Cardiac fibroblast (primary cell): Measurements from ENCODE around the gene CDC42BPG.

Experiments used
- DNase-seq, 2 donors: peaks; one replicate each; pipeline versions ENCODE4 v3.0.0 to v3.0.0-alpha.2; 2010; ENCODE audit warnings: low read depth in 2 of 2
- H3K4me3 ChIP-seq, 2 donors: replicated peaks in 1 of 2; 1 replicate in 1 of 2; 2 replicates in 1 of 2; pipeline ENCODE4 v1.5.1; 2011; ENCODE audit warnings: low read depth in 2 of 2, low read length in 2 of 2, mild to moderate bottlenecking in 2 of 2, moderate library complexity in 1 of 2
- TF ChIP-seq, protein P1 (sequence below): IDR thresholded peaks from one replicate; pipeline ENCODE4 v1.5.1; 2011; ENCODE audit warnings: low read depth, mild to moderate bottlenecking, low read length, inconsistent platforms

Gene CDC42BPG

DNA sequence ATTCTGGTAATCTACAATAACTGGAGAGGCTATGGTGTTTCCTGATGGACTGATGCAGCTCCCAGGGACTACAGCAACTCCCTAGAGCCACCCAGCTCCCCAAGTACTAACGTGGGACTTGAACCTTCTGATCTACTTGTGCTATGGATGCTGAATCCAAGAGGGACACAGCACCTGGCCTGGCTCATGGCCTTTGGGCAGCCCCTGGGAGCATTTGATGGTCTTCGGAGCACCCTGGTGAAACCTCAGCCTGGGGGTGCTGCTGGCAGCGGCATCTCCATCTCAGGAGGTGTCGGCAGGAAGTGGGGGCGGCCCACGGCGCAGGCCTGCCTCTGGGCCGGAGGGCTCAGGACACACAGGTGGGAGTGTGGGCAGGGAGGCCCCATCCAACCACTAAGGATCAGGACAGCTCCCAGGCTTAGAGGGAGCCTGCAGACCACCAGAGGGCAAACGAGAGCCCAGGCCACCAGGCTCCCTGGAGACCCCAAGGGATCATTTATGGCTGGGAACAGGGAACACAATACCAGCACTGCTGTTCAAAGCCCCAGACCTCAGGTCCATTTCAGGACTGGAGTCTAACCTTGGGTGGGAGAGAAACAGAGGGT lies 25.2 kb upstream of the CDC42BPG start:
- H3K4me3 ChIP-seq, result no peak overlapping the region
- no peak for DNase-seq
- TF ChIP-seq, protein P1, sequence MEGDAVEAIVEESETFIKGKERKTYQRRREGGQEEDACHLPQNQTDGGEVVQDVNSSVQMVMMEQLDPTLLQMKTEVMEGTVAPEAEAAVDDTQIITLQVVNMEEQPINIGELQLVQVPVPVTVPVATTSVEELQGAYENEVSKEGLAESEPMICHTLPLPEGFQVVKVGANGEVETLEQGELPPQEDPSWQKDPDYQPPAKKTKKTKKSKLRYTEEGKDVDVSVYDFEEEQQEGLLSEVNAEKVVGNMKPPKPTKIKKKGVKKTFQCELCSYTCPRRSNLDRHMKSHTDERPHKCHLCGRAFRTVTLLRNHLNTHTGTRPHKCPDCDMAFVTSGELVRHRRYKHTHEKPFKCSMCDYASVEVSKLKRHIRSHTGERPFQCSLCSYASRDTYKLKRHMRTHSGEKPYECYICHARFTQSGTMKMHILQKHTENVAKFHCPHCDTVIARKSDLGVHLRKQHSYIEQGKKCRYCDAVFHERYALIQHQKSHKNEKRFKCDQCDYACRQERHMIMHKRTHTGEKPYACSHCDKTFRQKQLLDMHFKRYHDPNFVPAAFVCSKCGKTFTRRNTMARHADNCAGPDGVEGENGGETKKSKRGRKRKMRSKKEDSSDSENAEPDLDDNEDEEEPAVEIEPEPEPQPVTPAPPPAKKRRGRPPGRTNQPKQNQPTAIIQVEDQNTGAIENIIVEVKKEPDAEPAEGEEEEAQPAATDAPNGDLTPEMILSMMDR, result peak; percentile 44

DNA sequence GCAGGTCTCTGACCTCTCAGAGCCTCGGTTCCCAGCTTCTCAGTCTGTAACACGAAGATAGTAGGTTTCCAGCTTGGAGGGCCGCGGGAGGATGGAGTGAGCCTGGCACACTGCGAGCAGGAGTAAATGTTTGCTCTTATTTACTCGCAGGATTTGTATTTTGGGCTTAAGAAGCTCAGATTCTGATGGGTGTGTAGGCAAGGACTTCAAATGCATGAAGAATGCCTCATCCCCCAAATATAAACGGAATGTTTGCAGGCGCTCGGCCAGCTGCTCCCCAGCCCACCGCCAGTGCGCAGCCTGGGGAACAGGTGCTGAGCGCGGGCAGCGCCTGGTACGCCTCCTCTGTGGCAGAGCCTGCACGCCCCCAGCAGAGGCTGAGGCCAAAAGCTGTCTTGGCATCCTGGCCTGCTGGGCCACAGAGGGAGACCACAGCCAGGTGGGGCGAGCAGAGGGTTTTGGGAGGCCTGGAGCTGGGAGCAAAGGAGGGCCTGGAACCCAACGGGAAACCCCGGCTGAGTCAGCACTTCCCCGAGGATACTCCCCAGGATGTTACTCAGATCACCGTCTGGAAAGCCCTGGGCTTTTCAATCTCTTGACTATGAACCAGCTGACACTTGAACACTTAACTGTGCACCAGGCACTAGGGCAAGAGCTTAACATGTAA lies 24.6 kb upstream of the CDC42BPG start:
- H3K4me3 ChIP-seq, result no peak overlapping the region
- TF ChIP-seq, protein P1, result no peak
- peak; percentile 75 to 96 for DNase-seq

DNA sequence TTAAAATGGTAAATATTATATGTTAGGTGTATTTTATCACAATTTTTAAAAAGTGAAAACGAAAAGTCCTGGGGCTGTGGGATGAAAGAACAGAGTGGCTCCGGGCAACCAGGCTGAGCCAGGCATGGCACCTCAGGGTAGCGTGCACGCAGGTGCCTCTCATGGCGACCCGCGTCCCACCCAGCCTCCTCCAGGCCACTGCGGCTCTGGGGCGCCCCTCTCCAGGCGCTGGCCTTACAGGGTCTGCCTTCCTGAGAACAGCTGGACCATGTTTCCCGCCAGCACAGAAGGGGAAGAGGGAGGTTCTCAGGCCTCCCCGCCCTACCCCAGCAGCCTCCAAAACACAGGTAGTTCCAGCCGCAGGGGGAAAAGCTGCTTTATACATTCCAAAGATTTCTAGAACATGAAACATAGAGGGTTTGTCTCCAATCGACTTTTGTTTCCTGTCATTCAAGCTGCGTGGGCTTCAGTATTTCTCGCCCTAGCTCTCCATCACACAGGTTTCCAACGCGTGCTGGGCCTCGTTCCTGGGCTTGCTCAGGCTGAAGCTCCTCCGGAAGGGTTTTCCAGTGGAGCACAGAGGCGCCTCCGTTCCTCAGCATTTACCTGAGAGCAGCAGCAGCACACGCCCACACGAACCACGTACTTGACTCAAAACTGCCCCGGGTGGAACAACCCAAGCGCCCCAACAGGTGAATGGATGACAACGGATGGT lies 23.5 kb upstream of the CDC42BPG start:
- TF ChIP-seq, protein P1, result no peak
- DNase-seq, result peak in 1 of 2 donors; percentile 42
- H3K4me3 ChIP-seq, result no peak overlapping the region

DNA sequence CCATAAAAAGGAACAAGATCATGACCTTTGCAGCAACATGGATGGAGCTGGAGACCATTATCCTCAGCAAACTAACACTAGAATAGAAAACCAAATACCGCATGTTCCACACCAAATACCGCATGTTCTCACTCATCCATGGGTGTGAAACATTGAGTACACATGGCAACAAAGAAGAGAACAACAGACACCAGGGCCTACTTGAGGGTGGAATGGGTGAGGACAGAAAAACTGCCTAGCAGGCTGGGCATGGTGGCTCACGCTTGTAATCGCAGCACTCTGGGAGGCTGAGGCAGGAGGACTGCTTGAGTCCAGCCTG lies 21.7 kb upstream of the CDC42BPG start:
- H3K4me3 ChIP-seq, result no peak overlapping the region
- TF ChIP-seq, protein P1, result no peak
- no peak for DNase-seq

DNA sequence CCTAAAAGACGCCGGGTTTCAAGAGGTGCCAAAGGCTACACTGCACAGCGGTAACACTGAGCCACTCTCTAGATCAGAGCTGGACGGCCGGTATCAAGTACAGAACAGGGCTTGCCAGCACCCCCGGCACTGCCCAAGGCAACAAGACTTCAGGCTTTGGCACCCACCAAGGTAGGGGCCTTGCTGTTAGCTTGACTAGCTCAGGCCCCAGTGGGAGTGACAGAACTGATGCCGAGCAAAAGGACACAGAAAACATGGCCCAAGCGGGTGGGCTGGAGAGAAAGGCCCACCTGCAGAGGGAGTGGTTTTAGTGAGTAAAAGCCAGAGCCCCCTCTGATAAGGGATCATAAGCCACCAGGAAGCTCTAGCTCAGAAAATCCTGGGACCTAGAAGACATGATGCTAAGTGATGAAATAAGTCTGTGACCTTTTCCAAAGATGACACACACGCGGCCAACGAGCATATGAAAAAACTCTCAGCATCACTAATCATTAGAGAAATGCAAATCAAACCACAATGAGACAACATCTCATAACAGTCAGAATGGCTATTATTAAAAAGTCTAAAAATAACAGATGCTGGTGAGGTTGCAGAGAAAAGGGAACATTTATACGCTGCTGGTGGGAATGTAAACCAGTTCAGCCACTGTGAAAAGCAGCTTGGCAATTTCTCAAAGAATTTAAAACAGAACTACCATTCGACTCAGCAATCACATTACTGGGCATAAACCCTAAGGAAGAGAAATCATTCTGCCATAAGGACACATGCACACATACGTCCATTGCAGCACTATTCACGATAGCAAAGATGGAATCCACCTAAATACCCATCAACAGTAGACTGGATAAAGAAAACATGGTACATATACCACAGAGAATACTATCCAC lies 21.1 kb upstream of the CDC42BPG start:
- TF ChIP-seq, protein P1, result no peak
- DNase-seq, result peak; percentile 54 to 96
- no peak overlapping the region for H3K4me3 ChIP-seq

DNA sequence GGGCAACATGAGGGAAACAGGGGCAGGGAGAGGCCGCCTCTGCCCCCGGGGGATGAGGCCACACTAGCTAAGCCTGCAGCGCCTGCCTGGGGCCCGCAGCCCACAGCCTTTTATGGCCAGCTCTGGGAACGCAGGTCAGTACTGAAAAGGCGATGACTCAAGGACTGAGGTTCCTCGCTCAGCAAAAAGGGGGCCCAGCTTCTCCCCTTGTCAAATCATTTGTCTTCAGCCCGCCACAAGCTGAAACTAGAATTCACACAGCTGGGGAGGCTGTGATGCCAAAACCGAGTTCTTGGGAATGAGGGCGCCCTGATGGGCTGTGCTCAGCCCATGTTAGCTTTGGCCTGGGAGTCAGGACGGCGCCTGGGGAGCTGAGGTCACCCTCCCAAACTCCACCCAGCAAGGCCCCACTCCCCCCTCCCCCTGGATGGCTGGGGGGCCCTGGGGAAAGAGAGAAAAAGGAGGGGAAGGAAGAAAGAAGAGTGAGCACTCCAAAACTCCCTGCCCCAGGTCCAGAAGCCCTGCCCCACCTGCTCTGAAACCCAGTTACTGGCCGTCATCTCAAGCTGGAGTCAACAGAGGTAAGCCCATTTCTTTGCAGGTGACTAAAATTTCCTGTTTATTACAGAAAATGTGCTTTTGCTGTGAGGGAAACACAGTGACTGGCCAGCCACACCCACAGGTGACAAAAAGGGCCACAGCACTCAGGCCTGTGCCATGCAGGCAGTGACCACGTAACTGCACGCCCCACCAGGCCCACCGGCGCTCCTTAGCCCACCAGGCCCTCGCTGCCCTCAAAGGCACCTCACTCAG lies 20.2 kb upstream of the CDC42BPG start:
- H3K4me3 ChIP-seq, result no peak overlapping the region
- TF ChIP-seq, protein P1, result no peak
- DNase-seq, result peak; percentile 90 to 94
